Activated CD4-positive, alpha-beta memory T cell treated with anti-CD3 and anti-CD28 coated beads for 36 hours (primary cell): ENCODE results near the gene CORO6. TPM values are rescaled to one million over a fixed set of nuclear protein-coding genes. Genes with fewer than 3 reads are reported as not detected.

ENCODE experiments used
- CTCF ChIA-PET: fragments of 350-600 bp; sonication (Branson Sonifier 250); formaldehyde crosslinking; loops from one replicate; lab custom pipeline; 2021; ENCODE audit warnings: antibody characterized with exemption, inconsistent platforms; lab: Charles Lee
- POLR2A ChIA-PET: fragments of 350-600 bp; sonication (Branson Sonifier 250); formaldehyde crosslinking; loops from one replicate; lab custom pipeline; 2021; ENCODE audit warnings: antibody characterized with exemption; lab: Charles Lee
- DNase-seq: peaks from one replicate; pipeline ENCODE4 v3.0.0-alpha.2; 2020
- H3K27ac Mint-ChIP-seq: one replicate; pipeline ENCODE4 v1.8.0; 2021; ENCODE audit warnings: mixed read lengths
- H3K27me3 Mint-ChIP-seq: one replicate; pipeline ENCODE4 v1.8.0; 2021; ENCODE audit warnings: mixed read lengths
- H3K36me3 Mint-ChIP-seq: one replicate; pipeline ENCODE4 v1.8.0; 2021; ENCODE audit warnings: mixed read lengths
- H3K4me1 Mint-ChIP-seq: one replicate; pipeline ENCODE4 v1.8.0; 2021; ENCODE audit warnings: low read depth, mixed read lengths
- H3K4me3 Mint-ChIP-seq: one replicate; pipeline ENCODE4 v1.8.0; 2021; ENCODE audit warnings: mild to moderate bottlenecking, mixed read lengths
- H3K9me3 Mint-ChIP-seq: one replicate; pipeline ENCODE4 v1.8.0; 2021; ENCODE audit warnings: mixed read lengths
- intact Hi-C: fragments of 100-400 bp; cut with micrococcal nuclease; formaldehyde crosslinking; loops from one replicate; pipeline ENCODE4 v1.15.1; 2023
- total RNA-seq, 2 experiments: library from RNA; stranded (reverse); gene quantifications; one replicate each; pipeline ENCODE4 v1.2.3, GENCODE V29; 2021

The CORO6 gene
- total RNA-seq, 2 experiments from 2014 or later = 21.3 to 22.1 TPM

DNA sequence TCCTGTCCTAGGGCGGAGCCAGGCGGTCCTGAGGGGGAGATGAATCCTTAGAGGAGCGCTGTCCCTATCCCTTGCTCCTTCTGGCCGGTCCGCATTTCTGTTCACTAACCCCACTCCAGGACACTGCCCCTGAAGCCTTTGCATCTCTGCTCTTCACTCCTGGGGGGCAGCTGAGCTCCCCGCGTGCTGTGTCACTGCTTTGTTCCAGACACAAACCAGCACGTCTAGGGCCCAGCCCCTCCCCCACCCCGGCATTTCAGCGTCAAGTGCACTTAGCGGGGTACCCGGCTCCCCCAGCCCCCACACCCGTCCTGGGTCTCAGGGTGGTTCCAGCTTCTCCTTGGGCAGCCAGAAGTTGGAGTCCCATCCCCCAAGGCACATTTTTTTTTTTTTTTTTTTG, 8.9 kb downstream of the CORO6 start:
- DNase-seq = no peak
- CTCF ChIA-PET = interaction anchor here (0.9 to 6.9 kb wide), 15 partner anchors 9 to 317 kb away, joined by 3 to 159 read pairs (median 9); partner anchors contain the start of genes ABHD15, ANKRD13B, GIT1 and SSH2
- POLR2A ChIA-PET = interaction anchor here (0.6 to 0.7 kb wide), 2 partner anchors 21 to 148 kb away, joined by 3 read pairs; partner anchors contain the start of gene ANKRD13B
- peaks cover 41% of the 10 kb centered on the region for H3K4me1 Mint-ChIP-seq
- intact Hi-C loops = loop anchor here (1.0 kb wide), 1 partner anchor 34 kb away; no protein-coding TSS in a partner anchor
- no peak overlapping the region for H3K27ac Mint-ChIP-seq
- H3K9me3 Mint-ChIP-seq = no peaks in the 10 kb centered on the region
- peaks cover 1% of the 10 kb centered on the region for H3K27me3 Mint-ChIP-seq
- H3K36me3 Mint-ChIP-seq = no peaks in the 10 kb centered on the region
- H3K4me3 Mint-ChIP-seq = no peak overlapping the region

DNA sequence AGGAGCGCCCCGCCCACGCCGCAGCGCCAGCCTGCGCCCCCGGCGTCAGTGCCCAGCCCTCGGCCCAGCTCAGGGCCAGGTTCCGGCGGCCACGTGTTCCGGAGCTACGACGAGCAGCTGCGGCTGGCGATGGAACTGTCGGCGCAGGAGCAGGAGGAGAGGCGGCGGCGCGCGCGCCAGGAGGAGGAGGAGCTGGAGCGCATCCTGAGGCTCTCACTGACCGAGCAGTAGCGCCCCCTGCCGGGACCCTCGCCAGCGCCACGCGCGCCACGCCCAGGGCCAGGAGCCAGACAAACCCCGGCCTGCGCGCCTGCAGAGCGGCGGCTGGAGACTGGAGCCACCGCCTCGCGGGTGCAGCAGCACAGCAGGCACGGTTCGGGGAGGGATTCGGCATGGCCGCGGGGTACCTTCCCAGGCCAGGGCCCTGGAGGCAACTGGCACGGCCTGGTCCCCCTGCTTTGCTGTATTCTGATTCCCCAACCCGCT, 9.3 kb downstream of the CORO6 start:
- intact Hi-C loops = loop anchor here (1.0 kb wide), 1 partner anchor 33 kb away; no protein-coding TSS in a partner anchor
- no peaks in the 10 kb centered on the region for H3K9me3 Mint-ChIP-seq
- H3K4me1 Mint-ChIP-seq = peaks cover 39% of the 10 kb centered on the region
- peak; percentile 97 for DNase-seq
- H3K27ac Mint-ChIP-seq = no peak overlapping the region
- H3K27me3 Mint-ChIP-seq = peaks cover 1% of the 10 kb centered on the region
- no peak overlapping the region for H3K4me3 Mint-ChIP-seq
- CTCF ChIA-PET = interaction anchor here (0.6 to 6.9 kb wide), 23 partner anchors 9 to 317 kb away, joined by 3 to 159 read pairs (median 5); partner anchors contain the start of genes ABHD15, ANKRD13B, CORO6 and GIT1
- POLR2A ChIA-PET = interaction anchor here (0.6 to 0.7 kb wide), 3 partner anchors 21 to 148 kb away, joined by 3 read pairs; partner anchors contain the start of gene ANKRD13B
- no peaks in the 10 kb centered on the region for H3K36me3 Mint-ChIP-seq

DNA sequence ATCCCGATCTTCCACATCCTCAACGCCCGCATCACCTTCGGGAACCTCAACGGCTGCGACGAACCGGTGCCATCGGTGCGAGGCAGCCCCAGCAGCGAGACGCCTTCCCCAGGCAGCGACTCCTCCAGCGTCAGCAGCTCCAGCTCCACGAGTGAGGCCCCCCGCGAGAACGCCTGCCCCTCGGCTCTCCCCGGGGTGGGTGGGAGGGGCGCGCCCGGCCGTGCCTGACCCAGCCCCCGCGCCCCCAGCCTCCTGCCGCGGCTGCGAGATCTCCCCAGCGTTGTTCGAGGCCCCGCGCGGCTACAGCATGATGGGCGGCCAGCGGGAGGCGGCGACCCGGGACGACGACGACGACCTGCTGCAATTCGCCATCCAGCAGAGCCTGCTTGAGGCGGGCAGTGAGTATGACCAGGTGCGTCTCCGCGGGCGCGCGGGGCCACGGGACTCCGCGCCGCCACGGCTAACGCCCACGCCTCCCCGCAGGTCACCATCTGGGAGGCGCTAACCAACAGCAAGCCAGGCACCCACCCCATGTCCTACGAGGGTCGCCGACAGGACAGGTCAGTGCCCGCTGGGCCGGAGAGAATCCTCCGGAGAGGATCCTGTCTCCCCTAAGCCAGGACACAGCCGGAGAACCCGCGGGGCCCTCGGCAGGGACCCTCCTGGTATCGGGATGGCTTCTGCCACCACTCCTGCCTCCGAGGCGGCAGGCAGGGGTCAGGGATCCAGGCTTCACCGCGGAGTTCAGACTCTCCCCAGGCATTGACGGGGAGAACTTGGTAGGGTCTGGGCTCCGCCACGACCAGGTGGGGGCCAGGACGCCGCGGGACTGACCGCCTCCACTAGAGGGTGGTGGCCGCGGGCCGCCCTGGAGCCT, 10.1 kb downstream of the CORO6 start:
- intact Hi-C loops = loop anchor here (1.0 kb wide), 1 partner anchor 32 kb away; no protein-coding TSS in a partner anchor
- peaks cover 1% of the 10 kb centered on the region for H3K27me3 Mint-ChIP-seq
- ChIA-PET POLR2A (interaction anchor here (0.6 kb wide), 1 partner anchor 32 kb away, joined by 3 read pairs; no protein-coding TSS in a partner anchor), CTCF (interaction anchor here (0.6 to 6.9 kb wide), 25 partner anchors 8 to 318 kb away, joined by 3 to 159 read pairs (median 5); partner anchors contain the start of genes ABHD15, ANKRD13B, CORO6 and GIT1)
- no peaks in the 10 kb centered on the region for H3K9me3 Mint-ChIP-seq
- no peaks in the 10 kb centered on the region for H3K36me3 Mint-ChIP-seq
- H3K4me3 Mint-ChIP-seq = peak overlapping the region; percentile 29
- no peak for DNase-seq
- H3K27ac Mint-ChIP-seq = no peak overlapping the region
- H3K4me1 Mint-ChIP-seq = peaks cover 37% of the 10 kb centered on the region

DNA sequence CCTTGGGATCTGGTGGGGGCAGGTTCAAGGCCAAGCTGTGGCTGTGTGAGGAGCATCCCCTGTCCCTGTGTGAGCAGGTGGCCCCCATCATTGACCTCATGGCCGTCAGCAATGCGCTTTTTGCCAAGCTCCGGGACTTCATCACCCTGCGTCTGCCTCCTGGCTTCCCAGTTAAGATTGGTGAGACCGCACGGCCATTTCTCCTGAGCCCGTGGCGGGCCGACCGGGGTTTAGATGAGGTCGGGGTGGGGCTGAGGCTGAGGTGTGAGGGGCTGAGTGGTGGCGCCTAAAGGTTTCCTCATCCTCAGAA, 10.7 kb downstream of the CORO6 start:
- Mint-ChIP-seq H3K4me3 (no peak overlapping the region), H3K27ac (no peak overlapping the region), H3K27me3 (peaks cover 1% of the 10 kb centered on the region), H3K4me1 (peaks cover 32% of the 10 kb centered on the region), H3K9me3 (no peaks in the 10 kb centered on the region), H3K36me3 (no peaks in the 10 kb centered on the region)
- ChIA-PET POLR2A (no interaction called here), CTCF (interaction anchor here (0.7 to 2.4 kb wide), 3 partner anchors 20 to 29 kb away, joined by 3 to 13 read pairs (median 12); partner anchors contain the start of genes ANKRD13B and GIT1)
- DNase-seq = no peak
- intact Hi-C loops = no loop called here

DNA sequence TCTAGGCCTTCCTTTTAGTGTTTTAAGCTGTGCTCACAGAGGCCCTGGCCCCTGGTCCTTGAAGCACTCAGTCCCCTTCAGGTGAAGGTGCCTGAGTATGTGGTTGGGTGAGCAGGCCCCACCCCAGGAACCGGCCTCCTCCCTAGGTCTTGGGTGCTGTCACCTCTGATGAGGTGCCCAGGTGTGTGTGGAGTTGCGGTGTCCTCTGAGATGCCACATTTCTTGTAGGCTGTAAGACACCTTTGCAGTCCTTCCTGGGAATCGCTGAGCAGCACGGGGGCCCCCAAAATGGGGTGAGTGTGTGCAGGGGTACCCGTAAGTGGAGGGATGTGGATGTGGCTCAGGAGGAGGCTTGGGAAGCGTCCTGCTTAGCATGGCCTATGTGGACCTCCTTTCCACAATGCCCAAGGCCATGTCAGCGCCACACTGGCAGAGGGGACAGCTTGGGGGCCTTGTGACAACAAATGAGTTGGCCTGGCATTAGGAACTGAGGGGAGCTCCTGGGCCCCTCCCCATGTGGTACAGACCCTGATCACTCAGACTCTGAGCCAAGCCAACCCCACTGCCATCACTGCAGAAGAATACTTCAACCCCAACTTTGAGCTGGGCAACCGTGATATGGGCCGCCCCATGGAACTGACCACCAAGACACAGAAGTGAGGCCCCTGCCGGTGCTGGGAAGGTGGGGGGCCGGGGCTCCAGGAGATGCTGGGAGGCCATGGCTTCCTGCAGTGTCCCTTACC, 11.2 kb downstream of the CORO6 start:
- Mint-ChIP-seq H3K4me3 (no peak overlapping the region), H3K9me3 (no peaks in the 10 kb centered on the region), H3K36me3 (no peaks in the 10 kb centered on the region), H3K27ac (no peak overlapping the region), H3K27me3 (peaks cover 1% of the 10 kb centered on the region), H3K4me1 (peaks cover 26% of the 10 kb centered on the region)
- intact Hi-C loops = no loop called here
- POLR2A ChIA-PET = no interaction called here
- CTCF ChIA-PET = interaction anchor here (0.6 to 2.4 kb wide), 4 partner anchors 20 to 1340 kb away, joined by 3 to 13 read pairs (median 8); partner anchors contain the start of genes ANKRD13B and GIT1
- DNase-seq = no peak

DNA sequence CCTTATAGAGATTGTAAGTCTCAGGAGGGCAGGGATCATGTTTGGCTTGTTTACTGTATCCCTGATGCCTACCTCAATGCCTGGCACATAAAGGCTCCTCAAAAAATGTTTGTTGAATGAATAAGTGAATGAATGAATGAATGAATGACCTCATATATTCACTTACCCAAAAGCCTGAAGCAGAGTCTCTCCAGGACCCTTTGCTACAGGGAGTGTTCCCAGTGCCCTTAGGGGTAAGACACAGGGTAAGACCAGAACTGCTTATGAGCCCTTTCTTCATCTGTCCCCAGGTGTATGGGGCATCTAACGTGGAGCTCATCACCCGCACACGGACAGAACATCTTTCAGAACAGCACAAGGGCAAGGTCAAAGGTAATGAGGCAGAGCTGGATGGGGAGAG, 12.3 kb downstream of the CORO6 start:
- H3K9me3 Mint-ChIP-seq = no peaks in the 10 kb centered on the region
- H3K36me3 Mint-ChIP-seq = no peaks in the 10 kb centered on the region
- no peak overlapping the region for H3K27ac Mint-ChIP-seq
- no peak for DNase-seq
- peaks cover 16% of the 10 kb centered on the region for H3K4me1 Mint-ChIP-seq
- H3K27me3 Mint-ChIP-seq = no peaks in the 10 kb centered on the region
- intact Hi-C loops = no loop called here
- no peak overlapping the region for H3K4me3 Mint-ChIP-seq
- ChIA-PET CTCF (interaction anchor here (2.4 kb wide), 1 partner anchor 18 kb away, joined by 12 read pairs; the partner anchor contains the start of gene ANKRD13B), POLR2A (no interaction called here)

DNA sequence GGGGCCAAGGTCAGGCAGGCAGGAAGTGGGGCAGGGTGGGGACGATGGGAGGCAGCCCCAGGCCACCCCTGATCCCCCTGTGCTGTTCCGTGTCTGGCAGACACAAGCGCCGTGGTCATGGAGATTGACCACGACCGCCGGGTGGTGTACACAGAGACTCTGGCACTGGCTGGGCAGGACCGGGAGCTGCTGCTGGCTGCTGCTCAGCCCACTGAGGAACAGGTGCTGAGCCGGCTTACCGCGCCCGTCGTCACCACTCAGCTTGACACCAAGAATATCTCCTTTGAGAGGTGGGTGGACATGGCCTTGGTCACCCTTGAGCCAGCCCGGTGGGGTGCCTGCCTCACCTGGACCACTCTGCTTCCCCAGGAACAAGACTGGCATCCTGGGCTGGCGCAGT, 13.7 kb downstream of the CORO6 start:
- Mint-ChIP-seq H3K9me3 (no peaks in the 10 kb centered on the region), H3K27me3 (no peaks in the 10 kb centered on the region), H3K27ac (no peak overlapping the region), H3K4me3 (no peak overlapping the region), H3K4me1 (peaks cover 3% of the 10 kb centered on the region), H3K36me3 (no peaks in the 10 kb centered on the region)
- intact Hi-C loops = no loop called here
- DNase-seq = no peak
- ChIA-PET CTCF (interaction anchor here (1.3 to 1.5 kb wide), 2 partner anchors 8 to 27 kb away, joined by 3 to 4 read pairs; no protein-coding TSS in a partner anchor), POLR2A (interaction anchor here (1.1 kb wide), 1 partner anchor 42 kb away, joined by 3 read pairs; the partner anchor contains the start of gene ABHD15)

DNA sequence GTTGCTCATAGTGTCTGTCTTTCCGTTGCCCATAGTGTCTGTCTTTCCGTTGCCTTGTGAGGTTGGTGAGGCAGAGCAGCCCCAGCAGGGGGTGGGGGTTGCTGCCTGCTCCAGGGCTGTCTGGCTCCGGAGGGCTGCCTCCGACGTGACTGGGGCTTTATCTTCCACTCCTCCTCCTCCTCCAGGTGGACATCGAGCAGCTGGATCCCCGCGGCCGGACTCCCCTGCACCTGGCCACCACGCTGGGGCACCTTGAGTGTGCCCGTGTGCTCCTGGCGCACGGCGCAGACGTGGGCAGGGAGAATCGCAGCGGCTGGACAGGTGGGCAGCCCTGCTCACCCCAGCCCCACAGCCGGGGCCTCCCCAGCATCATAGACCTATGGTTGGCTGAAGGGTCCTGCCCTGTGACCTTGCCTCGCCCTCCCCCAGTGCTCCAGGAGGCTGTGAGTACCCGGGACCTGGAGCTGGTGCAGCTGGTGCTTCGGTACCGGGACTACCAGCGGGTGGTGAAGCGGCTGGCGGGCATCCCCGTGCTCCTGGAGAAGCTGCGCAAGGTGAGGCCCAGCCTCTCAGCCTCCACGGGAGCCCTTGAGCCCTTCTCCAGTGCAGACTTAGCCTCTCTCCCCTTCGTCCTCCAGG, 15.0 kb downstream of the CORO6 start:
- no peak for DNase-seq
- no peak overlapping the region for H3K27ac Mint-ChIP-seq
- no peaks in the 10 kb centered on the region for H3K9me3 Mint-ChIP-seq
- no peak overlapping the region for H3K4me3 Mint-ChIP-seq
- intact Hi-C loops = no loop called here
- CTCF ChIA-PET = interaction anchor here (1.3 to 1.5 kb wide), 2 partner anchors 10 to 26 kb away, joined by 3 to 4 read pairs; no protein-coding TSS in a partner anchor
- POLR2A ChIA-PET = interaction anchor here (1.1 kb wide), 1 partner anchor 41 kb away, joined by 3 read pairs; the partner anchor contains the start of gene ABHD15
- no peaks in the 10 kb centered on the region for H3K36me3 Mint-ChIP-seq
- no peaks in the 10 kb centered on the region for H3K4me1 Mint-ChIP-seq
- H3K27me3 Mint-ChIP-seq = no peaks in the 10 kb centered on the region

DNA sequence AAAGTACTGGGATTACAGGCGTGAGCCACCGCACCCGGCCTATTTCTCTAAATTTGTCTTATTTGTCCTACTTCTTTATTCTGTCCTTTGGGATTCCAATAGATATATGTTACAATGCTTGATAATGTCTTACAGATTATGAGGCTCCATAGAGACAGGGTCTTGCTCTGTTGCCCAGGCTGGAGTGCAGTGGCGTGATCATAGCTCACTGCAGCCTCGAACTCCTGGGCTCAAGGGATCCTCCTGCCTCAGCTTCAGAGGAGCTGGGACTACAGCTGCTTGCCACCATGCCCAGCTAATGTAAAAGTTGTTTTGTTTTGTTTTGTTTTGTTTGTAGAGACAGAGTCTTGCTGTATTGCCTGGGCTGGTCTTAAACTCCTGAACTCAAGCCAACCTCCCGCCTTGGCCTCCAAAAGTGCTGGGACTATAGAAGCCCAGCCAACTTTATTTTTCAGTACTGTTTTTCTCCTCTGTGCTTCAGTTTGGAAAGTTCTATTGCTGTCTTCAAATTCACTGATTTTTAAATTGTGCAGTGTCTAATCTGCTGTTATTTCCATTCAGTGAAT, 19.5 kb downstream of the CORO6 start:
- Mint-ChIP-seq H3K4me3 (no peak overlapping the region), H3K9me3 (no peaks in the 10 kb centered on the region), H3K27ac (no peak overlapping the region), H3K27me3 (no peaks in the 10 kb centered on the region), H3K36me3 (peaks cover 1% of the 10 kb centered on the region), H3K4me1 (no peaks in the 10 kb centered on the region)
- DNase-seq = no peak
- CTCF ChIA-PET = no interaction called here
- POLR2A ChIA-PET = no interaction called here
- intact Hi-C loops = no loop called here

DNA sequence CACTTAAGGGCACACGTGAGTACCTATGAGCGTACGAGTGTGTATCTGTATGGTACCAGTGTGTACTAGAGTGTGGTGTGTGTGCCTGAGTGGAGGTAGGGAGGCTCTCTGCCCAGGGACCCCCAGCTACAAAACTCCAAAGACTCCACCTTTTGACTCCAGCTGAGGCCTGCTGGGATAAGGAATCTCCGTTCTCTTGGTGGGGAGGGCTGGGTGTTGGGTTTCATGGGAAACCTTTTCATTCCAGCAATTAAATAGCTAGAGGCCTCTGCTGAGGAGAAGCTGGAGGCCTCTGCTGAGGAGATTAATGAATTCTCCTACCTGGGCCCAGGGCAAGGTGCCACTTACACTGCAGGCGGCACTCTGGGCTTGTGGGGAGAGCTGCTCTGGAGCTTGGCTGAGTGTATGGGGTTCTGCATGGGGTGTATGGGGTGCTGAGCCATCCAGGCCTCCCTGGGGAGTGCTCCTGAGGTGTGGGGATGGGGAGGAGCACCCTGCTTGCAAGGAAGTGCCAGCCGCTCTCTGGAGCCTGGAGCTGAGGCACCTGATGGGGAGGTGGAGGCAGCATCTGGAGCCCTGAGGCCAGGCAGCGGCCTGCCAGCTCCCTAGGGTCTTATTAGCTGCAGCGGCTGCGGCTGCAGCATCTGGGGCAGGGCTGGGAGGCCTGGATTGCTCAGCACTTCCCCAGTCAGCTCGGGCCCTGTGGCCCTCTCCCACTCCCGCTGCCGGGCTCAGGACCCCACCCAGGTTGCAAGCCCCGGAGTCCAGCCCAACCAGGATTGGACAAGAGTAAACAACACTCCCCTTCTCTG, 25.1 kb downstream of the CORO6 start:
- Mint-ChIP-seq H3K27ac (no peak overlapping the region), H3K9me3 (no peaks in the 10 kb centered on the region), H3K36me3 (peaks cover 1% of the 10 kb centered on the region), H3K27me3 (no peaks in the 10 kb centered on the region), H3K4me3 (no peak overlapping the region), H3K4me1 (peaks cover 14% of the 10 kb centered on the region)
- ChIA-PET POLR2A (no interaction called here), CTCF (interaction anchor here (0.7 to 2.4 kb wide), 5 partner anchors 16 to 228 kb away, joined by 3 to 9 read pairs (median 3); no protein-coding TSS in a partner anchor)
- intact Hi-C loops = no loop called here
- no peak for DNase-seq
